NCI-H1092 (cell line): Measurements from ENCODE around the gene GPAM.

Source experiments
- DNase-seq: peaks from one replicate; lab custom pipeline; 2025; lab: John Stamatoyannopoulos, UW

The GPAM gene

GRCh38 chr10:112182784-112183328 is 709 bp downstream of the GPAM start:
- DNase-seq: no peak

- DNase-seq: no peak
These were observed 6.3 kb downstream of the GPAM start for GRCh38 chr10:112177247-112177646.

GRCh38 chr10:112176543-112176942 is 7.0 kb downstream of the GPAM start:
- no peak for DNase-seq

- DNase-seq: no peak
These were observed 8.2 kb downstream of the GPAM start for GRCh38 chr10:112175409-112175808.

GRCh38 chr10:112173206-112173605 is 10.4 kb downstream of the GPAM start:
- no peak for DNase-seq

- DNase-seq: no peak
These were observed 14.8 kb downstream of the GPAM start for GRCh38 chr10:112168733-112169132.

- no peak for DNase-seq
These were observed 16.8 kb downstream of the GPAM start for GRCh38 chr10:112166800-112167199.

GRCh38 chr10:112161757-112162518 is 21.6 kb downstream of the GPAM start:
- DNase-seq: no peak

- no peak for DNase-seq
These were observed 22.7 kb downstream of the GPAM start for GRCh38 chr10:112160834-112161233.

- DNase-seq: no peak
These were observed 24.1 kb downstream of the GPAM start for GRCh38 chr10:112159469-112159868.

GRCh38 chr10:112151524-112152039 is 32.0 kb downstream of the GPAM start:
- DNase-seq: no peak

- DNase-seq: no peak
These were observed 35.2 kb downstream of the GPAM start for GRCh38 chr10:112148331-112148730.

GRCh38 chr10:112146799-112147198 is 36.8 kb downstream of the GPAM start:
- no peak for DNase-seq

GRCh38 chr10:112145263-112145662 is 38.3 kb downstream of the GPAM start:
- no peak for DNase-seq

- DNase-seq: no peak
These were observed 40.1 kb downstream of the GPAM start for GRCh38 chr10:112143420-112143819.

GRCh38 chr10:112141292-112141691 is 42.3 kb downstream of the GPAM start:
- no peak for DNase-seq

GRCh38 chr10:112140110-112140970 is 43.2 kb downstream of the GPAM start:
- peak; percentile 34 for DNase-seq

GRCh38 chr10:112139176-112139575 is 44.4 kb downstream of the GPAM start:
- DNase-seq: no peak

GRCh38 chr10:112137154-112137987 is 46.2 kb downstream of the GPAM start:
- peak; percentile 19 for DNase-seq

GRCh38 chr10:112136486-112137153 is 46.9 kb downstream of the GPAM start:
- DNase-seq: no peak

GRCh38 chr10:112135604-112136003 is 48.0 kb downstream of the GPAM start:
- DNase-seq: no peak
